Smooth muscle cell (in vitro differentiated cells): ENCODE data around the gene RHBDF2. TPM values are rescaled to one million over a fixed set of nuclear protein-coding genes. Genes with fewer than 3 reads are reported as not detected.

ENCODE experiments used
- DNase-seq: peaks from one replicate; lab custom pipeline; 2025; ENCODE audit not compliant: unreplicated experiment; lab: John Stamatoyannopoulos, UW
- H2AFZ ChIP-seq: fragments of 200-600 bp; sonication (generic); 2 replicates; pipeline ENCODE4 v1.6.0; 2016; ENCODE audit warnings: antibody characterized with exemption, low read depth, mild to moderate bottlenecking
- H3F3A ChIP-seq: fragments of 200-600 bp; sonication (generic); 2 replicates; pipeline ENCODE4 v1.6.0; 2017; ENCODE audit warnings: antibody characterized with exemption, low read depth
- H3K27ac ChIP-seq: fragments of 200-600 bp; sonication (generic); 2 replicates; pipeline ENCODE4 v1.5.1; 2016; ENCODE audit warnings: low read depth, mild to moderate bottlenecking
- H3K27me3 ChIP-seq: fragments of 200-600 bp; sonication (generic); 2 replicates; pipeline ENCODE4 v1.6.1; 2016; ENCODE audit warnings: low read depth, mild to moderate bottlenecking
- H3K36me3 ChIP-seq: fragments of 200-600 bp; sonication (generic); 2 replicates; pipeline ENCODE4 v1.5.1; 2016; ENCODE audit warnings: low read depth
- H3K4me1 ChIP-seq: fragments of 200-600 bp; sonication (generic); 2 replicates; pipeline ENCODE4 v1.5.1; 2016; ENCODE audit warnings: low read depth
- H3K4me2 ChIP-seq: fragments of 200-600 bp; sonication (generic); 2 replicates; pipeline ENCODE4 v1.6.0; 2016; ENCODE audit warnings: mild to moderate bottlenecking
- H3K4me3 ChIP-seq: fragments of 200-600 bp; sonication (generic); 2 replicates; pipeline ENCODE4 v1.5.1; 2016; ENCODE audit warnings: mild to moderate bottlenecking
- H3K79me2 ChIP-seq: fragments of 200-600 bp; sonication (generic); 2 replicates; pipeline ENCODE4 v1.6.0; 2016; ENCODE audit warnings: low read depth, mild to moderate bottlenecking
- H3K9ac ChIP-seq: fragments of 200-600 bp; sonication (generic); 2 replicates; pipeline ENCODE4 v1.6.0; 2016; ENCODE audit warnings: low read depth
- H3K9me3 ChIP-seq: fragments of 200-600 bp; sonication (generic); replicated peaks from 2 replicates; pipeline ENCODE4 v1.5.1; 2016; ENCODE audit warnings: low read depth
- H4K20me1 ChIP-seq: fragments of 200-600 bp; sonication (generic); 2 replicates; pipeline ENCODE4 v1.6.0; 2016; ENCODE audit warnings: low read depth
- CTCF ChIP-seq: fragments of 200-600 bp; sonication (generic); IDR thresholded peaks from 2 replicates; pipeline ENCODE4 v1.5.1; 2017; ENCODE audit warnings: borderline replicate concordance, mild to moderate bottlenecking, antibody characterized with exemption; ENCODE audit not compliant: insufficient read depth, poor library complexity, severe bottlenecking
- WGBS: methylation state at CpG from one replicate; pipeline ENCODE4 v1.1.7; 2016; ENCODE audit warnings: low lambda C conversion rate; 5-methylcytosine and 5-hydroxymethylcytosine counted together
- polyA plus RNA-seq: library from polyadenylated mRNA; unstranded; fragments of >200 nt; fragmentation: Nextera tagmentation; extraction: Ambion mirVana; gene quantifications from 2 replicates; pipeline ENCODE4 v1.2.1, GENCODE V29; 2016
- total RNA-seq: library from RNA; depleted of rRNA; stranded (reverse); fragments of >200 nt; gene quantifications from 2 replicates; pipeline ENCODE4 v1.2.3, GENCODE V29; 2014

Gene RHBDF2
- total and polyA plus RNA-seq, 2 experiments from 2014 or later, result 12.2 to 20.5 TPM

GRCh38 chr17:76474894-76475293, 26.3 kb downstream of the RHBDF2 start:
- no peaks in the 10 kb centered on the region for H3K27me3 ChIP-seq
- H3K79me2 ChIP-seq, result no peaks in the 10 kb centered on the region
- H3K4me2 ChIP-seq, result no peak overlapping the region
- H4K20me1 ChIP-seq, result no peaks in the 10 kb centered on the region
- H3K36me3 ChIP-seq, result no peaks in the 10 kb centered on the region
- no peak for TF ChIP-seq CTCF
- no peak overlapping the region for H3K9ac ChIP-seq
- no peak overlapping the region for H2AFZ ChIP-seq
- H3K4me3 ChIP-seq, result no peak overlapping the region
- 95% methylated on average over 15 of the region's 15 CpGs for WGBS
- no peaks in the 10 kb centered on the region for H3F3A ChIP-seq
- H3K27ac ChIP-seq, result no peak overlapping the region
- H3K9me3 ChIP-seq, result no peaks in the 10 kb centered on the region
- DNase-seq, result no peak
- H3K4me1 ChIP-seq, result no peaks in the 10 kb centered on the region

GRCh38 chr17:76474238-76474637, 27.0 kb downstream of the RHBDF2 start:
- no peak overlapping the region for H2AFZ ChIP-seq
- H3K4me1 ChIP-seq, result no peaks in the 10 kb centered on the region
- H3K36me3 ChIP-seq, result no peaks in the 10 kb centered on the region
- WGBS, result 96% methylated on average over 14 of the region's 14 CpGs
- H4K20me1 ChIP-seq, result no peaks in the 10 kb centered on the region
- H3K9ac ChIP-seq, result no peak overlapping the region
- H3K27ac ChIP-seq, result no peak overlapping the region
- no peak for DNase-seq
- H3K9me3 ChIP-seq, result no peaks in the 10 kb centered on the region
- H3K27me3 ChIP-seq, result no peaks in the 10 kb centered on the region
- H3K4me3 ChIP-seq, result no peak overlapping the region
- H3K4me2 ChIP-seq, result no peak overlapping the region
- no peaks in the 10 kb centered on the region for H3F3A ChIP-seq
- H3K79me2 ChIP-seq, result no peaks in the 10 kb centered on the region
- no peak for TF ChIP-seq CTCF

- H3K27ac ChIP-seq, result no peak overlapping the region
- no peaks in the 10 kb centered on the region for H3K36me3 ChIP-seq
- no peak overlapping the region for H3K9ac ChIP-seq
- WGBS, result 88% methylated on average over 17 of the region's 18 CpGs
- H3K4me3 ChIP-seq, result no peak overlapping the region
- TF ChIP-seq CTCF, result peak; percentile 11
- H2AFZ ChIP-seq, result no peak overlapping the region
- no peaks in the 10 kb centered on the region for H3F3A ChIP-seq
- DNase-seq, result no peak
- no peaks in the 10 kb centered on the region for H3K27me3 ChIP-seq
- no peaks in the 10 kb centered on the region for H3K79me2 ChIP-seq
- no peaks in the 10 kb centered on the region for H3K4me1 ChIP-seq
- no peaks in the 10 kb centered on the region for H3K9me3 ChIP-seq
- H4K20me1 ChIP-seq, result no peaks in the 10 kb centered on the region
- H3K4me2 ChIP-seq, result no peak overlapping the region
Measured at GRCh38 chr17:76473541-76473985, 27.7 kb downstream of the RHBDF2 start.

GRCh38 chr17:76472726-76473125, 28.5 kb downstream of the RHBDF2 start:
- Histone ChIP-seq H3K9me3 (no peaks in the 10 kb centered on the region), H3K36me3 (no peaks in the 10 kb centered on the region), H3K27ac (no peak overlapping the region), H4K20me1 (no peaks in the 10 kb centered on the region), H3K4me2 (no peak overlapping the region), H3K4me3 (no peak overlapping the region), H3K79me2 (no peaks in the 10 kb centered on the region), H3F3A (no peaks in the 10 kb centered on the region), H3K27me3 (no peaks in the 10 kb centered on the region), H2AFZ (no peak overlapping the region), H3K9ac (no peak overlapping the region), H3K4me1 (peaks cover 5% of the 10 kb centered on the region)
- DNase-seq, result no peak
- 97% methylated on average over 9 of the region's 11 CpGs for WGBS
- TF ChIP-seq CTCF, result no peak
